Trophoblast cell (in vitro differentiated cells and primary cell): Measurements from ENCODE around the gene ZC3H18.

Experiments used
- DNase-seq, 2 donors: peaks; one replicate each; pipeline ENCODE4 v3.0.0-alpha.2; 2016
- H2AFZ ChIP-seq: 2 replicates; pipeline ENCODE4 v1.6.1; 2013; ENCODE audit warnings: low read length, moderate library complexity, mild to moderate bottlenecking; ENCODE audit not compliant: insufficient read depth, poor library complexity
- H2AK5ac ChIP-seq: 2 replicates; pipeline ENCODE4 v1.6.1; 2013; ENCODE audit warnings: mild to moderate bottlenecking, low read length
- H2BK120ac ChIP-seq: 2 replicates; pipeline ENCODE4 v1.6.1; 2013; ENCODE audit warnings: low read length, mild to moderate bottlenecking, moderate library complexity; ENCODE audit not compliant: insufficient read depth, poor library complexity
- H2BK12ac ChIP-seq: 2 replicates; pipeline ENCODE4 v1.6.1; 2013; ENCODE audit warnings: mild to moderate bottlenecking, low read length, moderate library complexity
- H2BK5ac ChIP-seq: 2 replicates; pipeline ENCODE4 v1.6.1; 2013; ENCODE audit warnings: low read length, low read depth, moderate library complexity, mild to moderate bottlenecking; ENCODE audit not compliant: poor library complexity
- H3K14ac ChIP-seq: 2 replicates; pipeline ENCODE4 v1.6.1; 2013; ENCODE audit warnings: mild to moderate bottlenecking, low read length
- H3K18ac ChIP-seq: 2 replicates; pipeline ENCODE4 v1.6.1; 2013; ENCODE audit warnings: mild to moderate bottlenecking, low read length
- H3K23ac ChIP-seq: 2 replicates; pipeline ENCODE4 v1.6.1; 2013; ENCODE audit warnings: low read length
- H3K27ac ChIP-seq: 2 replicates; pipeline ENCODE4 v1.5.1; 2013; ENCODE audit warnings: low read depth, mild to moderate bottlenecking, inconsistent platforms, low read length, moderate library complexity
- H3K27me3 ChIP-seq: 2 replicates; pipeline ENCODE4 v1.6.1; 2013; ENCODE audit warnings: inconsistent platforms, mild to moderate bottlenecking, low read length, moderate library complexity; ENCODE audit not compliant: insufficient read depth
- H3K36me3 ChIP-seq, 2 experiments: 1 replicate in 1 of 2; 2 replicates in 1 of 2; pipeline ENCODE4 v1.6.1; 2013; ENCODE audit warnings: low read length in 2 of 2, mild to moderate bottlenecking in 2 of 2, moderate library complexity in 1 of 2; ENCODE audit not compliant: insufficient read depth in 2 of 2, control insufficient read depth in 1 of 2
- H3K4ac ChIP-seq: 2 replicates; pipeline ENCODE4 v1.6.1; 2013; ENCODE audit warnings: low read depth, mild to moderate bottlenecking, low read length, moderate library complexity
- H3K4me1 ChIP-seq, 2 experiments: 1 replicate in 1 of 2; 2 replicates in 1 of 2; pipeline ENCODE4 v1.6.1; 2013; ENCODE audit warnings: low read length in 2 of 2, mild to moderate bottlenecking in 2 of 2, moderate library complexity in 1 of 2; ENCODE audit not compliant: insufficient read depth in 2 of 2, control insufficient read depth in 1 of 2
- H3K4me2 ChIP-seq: 2 replicates; pipeline ENCODE4 v1.6.1; 2013; ENCODE audit warnings: inconsistent platforms, mild to moderate bottlenecking, low read length, moderate library complexity
- H3K4me3 ChIP-seq: 2 replicates; pipeline ENCODE4 v1.5.1; 2013; ENCODE audit warnings: mild to moderate bottlenecking, low read depth, low read length, inconsistent platforms
- H3K79me1 ChIP-seq: one replicate; pipeline ENCODE4 v1.6.1; 2013; ENCODE audit warnings: low read length
- H3K79me2 ChIP-seq: 2 replicates; pipeline ENCODE4 v1.6.1; 2013; ENCODE audit warnings: low read length, mild to moderate bottlenecking; ENCODE audit not compliant: control insufficient read depth, insufficient read depth, poor library complexity
- H3K9ac ChIP-seq: 2 replicates; pipeline ENCODE4 v1.6.1; 2013; ENCODE audit warnings: mild to moderate bottlenecking, low read length
- H3K9me3 ChIP-seq: 2 replicates; pipeline ENCODE4 v1.6.1; 2013; ENCODE audit warnings: low read depth, mild to moderate bottlenecking, control low read depth, inconsistent platforms, low read length; ENCODE audit not compliant: insufficient read depth
- H4K12ac ChIP-seq: 2 replicates; pipeline ENCODE4 v1.6.1; 2013; ENCODE audit warnings: low read depth, mild to moderate bottlenecking, low read length, moderate library complexity
- H4K8ac ChIP-seq: 2 replicates; pipeline ENCODE4 v1.6.1; 2013; ENCODE audit warnings: low read depth, mild to moderate bottlenecking, low read length, moderate library complexity
- H4K91ac ChIP-seq: one replicate; pipeline ENCODE4 v1.6.1; 2013; ENCODE audit warnings: low read depth, mild to moderate bottlenecking, low read length, moderate library complexity
- WGBS: extraction: QIAGEN DNeasy Blood & Tissue Kit; methylation state at CpG from one replicate; pipeline ENCODE4 v1.1.7; 2013; ENCODE audit warnings: missing lambda C conversion rate; ENCODE audit not compliant: insufficient read length, insufficient coverage; ENCODE audit errors: extremely low coverage; 5-methylcytosine and 5-hydroxymethylcytosine counted together

The ZC3H18 gene

DNA sequence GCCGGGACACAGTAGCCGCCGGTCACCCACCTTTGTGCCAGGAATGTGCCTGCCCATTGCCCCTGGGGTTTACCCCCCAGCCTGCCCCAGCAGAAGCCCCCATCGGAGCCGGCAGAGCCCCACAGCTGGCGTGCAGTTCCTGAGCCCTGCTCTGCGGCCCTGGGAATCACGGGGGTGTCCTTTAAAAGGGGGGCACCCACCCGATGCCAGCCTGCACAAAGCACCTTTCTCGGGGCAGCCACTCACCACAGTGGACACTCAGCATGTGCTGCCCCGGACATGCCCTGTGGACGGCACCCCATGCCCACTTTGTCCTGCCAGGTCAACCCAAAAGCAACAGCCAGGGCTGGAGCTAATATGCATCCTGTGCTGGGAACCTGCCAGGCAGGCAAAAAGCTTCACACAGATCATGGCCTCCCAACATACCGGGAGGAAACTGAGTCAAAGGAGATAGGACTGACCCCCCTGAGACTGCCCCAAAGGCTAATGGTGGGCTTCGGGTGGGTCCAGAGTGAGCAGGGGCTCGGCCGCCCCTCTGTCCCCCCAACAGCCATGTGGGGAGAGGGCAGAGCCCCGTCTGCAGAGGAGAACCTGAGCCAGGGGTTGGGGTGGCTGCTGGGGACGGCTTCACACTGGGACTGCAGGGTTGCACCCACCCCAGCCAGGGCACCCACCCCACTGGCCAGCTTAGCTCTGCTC, 45.8 kb upstream of the ZC3H18 start:
- DNase-seq: no peak
- Histone ChIP-seq H3K79me2 (no peaks in the 10 kb centered on the region), H3K9me3 (peaks cover 6% of the 10 kb centered on the region), H3K14ac (no peak overlapping the region), H3K79me1 (no peaks in the 10 kb centered on the region), H3K27ac (no peak overlapping the region), H4K91ac (no peak overlapping the region), H2BK12ac (no peak overlapping the region), H3K18ac (no peak overlapping the region), H3K9ac (no peak overlapping the region), H3K4ac (no peak overlapping the region), H2BK5ac (no peak overlapping the region), H3K4me2 (no peak overlapping the region), H4K8ac (no peak overlapping the region), H2AK5ac (no peak overlapping the region), H3K4me3 (no peak overlapping the region), H2BK120ac (no peak overlapping the region), H3K4me1 (peaks cover 2 to 3% of the 10 kb centered on the region in 2 experiments), H3K23ac (no peak overlapping the region), H3K36me3 (peaks cover 4 to 11% of the 10 kb centered on the region in 2 experiments), H3K27me3 (no peaks in the 10 kb centered on the region), H4K12ac (no peak overlapping the region), H2AFZ (no peak overlapping the region)
- no CpG with 5 or more reads among the region's 18 CpGs for WGBS

DNA sequence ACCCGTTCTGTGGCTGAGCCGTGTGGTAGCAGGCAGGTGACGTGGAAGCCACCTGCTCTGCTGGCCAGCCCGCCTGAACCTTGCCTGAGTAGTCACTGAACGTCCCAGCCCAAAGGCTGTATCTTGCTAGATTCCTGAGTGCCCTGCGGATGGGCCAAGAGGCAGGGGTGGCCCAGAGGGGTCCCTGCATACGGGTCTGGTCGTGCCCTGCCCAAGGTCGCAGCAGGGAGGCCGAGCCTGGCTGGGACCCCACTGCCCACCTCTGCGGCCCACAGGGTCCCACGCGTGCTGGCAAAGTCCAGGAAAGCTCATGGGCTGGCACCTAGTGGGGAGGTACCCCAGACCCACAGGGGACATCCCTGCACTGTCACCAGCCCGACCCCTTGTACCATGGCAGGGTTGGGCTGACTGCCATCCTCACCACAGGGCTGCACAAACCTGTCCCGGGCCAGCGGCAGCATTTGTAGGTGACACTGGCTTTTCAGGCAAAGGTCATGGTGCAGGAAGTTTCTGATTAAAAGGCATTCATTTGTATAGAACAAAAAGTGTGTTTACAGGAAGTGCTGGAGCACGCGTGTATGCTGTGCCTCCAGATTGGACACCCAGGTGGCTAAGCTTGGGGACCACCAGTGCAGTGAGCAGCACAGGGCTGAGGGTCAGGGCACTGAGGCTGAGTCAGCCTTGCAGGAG, 45.1 kb upstream of the ZC3H18 start:
- Histone ChIP-seq H2BK12ac (no peak overlapping the region), H3K9me3 (peaks cover 6% of the 10 kb centered on the region), H2BK120ac (no peak overlapping the region), H3K4me3 (no peak overlapping the region), H4K8ac (no peak overlapping the region), H3K79me1 (no peaks in the 10 kb centered on the region), H3K23ac (no peak overlapping the region), H3K14ac (no peak overlapping the region), H3K4me2 (no peak overlapping the region), H3K27ac (no peak overlapping the region), H3K27me3 (no peaks in the 10 kb centered on the region), H2AK5ac (no peak overlapping the region), H3K4me1 (peaks cover 2 to 3% of the 10 kb centered on the region in 2 experiments), H3K18ac (no peak overlapping the region), H2BK5ac (no peak overlapping the region), H3K9ac (no peak overlapping the region), H3K79me2 (no peaks in the 10 kb centered on the region), H4K12ac (no peak overlapping the region), H3K4ac (no peak overlapping the region), H4K91ac (no peak overlapping the region), H3K36me3 (peaks cover 6 to 14% of the 10 kb centered on the region in 2 experiments), H2AFZ (no peak overlapping the region)
- no CpG with 5 or more reads among the region's 18 CpGs for WGBS
- DNase-seq: no peak

DNA sequence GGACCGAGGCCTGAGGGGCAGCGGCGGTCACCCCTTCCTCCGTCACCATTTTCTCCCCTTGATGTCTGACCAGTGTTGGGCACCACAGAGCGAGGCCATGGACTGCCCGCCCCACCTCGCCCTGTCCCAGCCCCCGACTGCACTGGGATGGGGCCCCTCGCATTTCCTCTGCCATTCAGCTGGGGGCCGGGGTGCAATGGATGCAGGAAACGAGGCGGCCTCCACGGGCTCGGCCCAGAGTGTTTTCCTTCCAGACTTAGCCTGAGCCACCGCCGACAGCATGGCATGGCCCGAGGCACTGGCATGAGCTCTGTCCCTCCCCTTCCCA, 44.6 kb upstream of the ZC3H18 start:
- Histone ChIP-seq H4K12ac (no peak overlapping the region), H3K14ac (no peak overlapping the region), H4K8ac (no peak overlapping the region), H2BK5ac (no peak overlapping the region), H3K18ac (no peak overlapping the region), H2AFZ (no peak overlapping the region), H3K27me3 (no peaks in the 10 kb centered on the region), H3K4me2 (no peak overlapping the region), H3K4me1 (peaks cover 2 to 3% of the 10 kb centered on the region in 2 experiments), H3K23ac (no peak overlapping the region), H2BK120ac (no peak overlapping the region), H3K79me1 (no peaks in the 10 kb centered on the region), H3K9me3 (peaks cover 6% of the 10 kb centered on the region), H3K4ac (no peak overlapping the region), H4K91ac (no peak overlapping the region), H2AK5ac (no peak overlapping the region), H3K27ac (no peak overlapping the region), H3K36me3 (peaks cover 11 to 15% of the 10 kb centered on the region in 2 experiments), H3K79me2 (no peaks in the 10 kb centered on the region), H2BK12ac (no peak overlapping the region), H3K9ac (no peak overlapping the region), H3K4me3 (no peak overlapping the region)
- no peak for DNase-seq
- WGBS: no CpG with 5 or more reads among the region's 17 CpGs

DNA sequence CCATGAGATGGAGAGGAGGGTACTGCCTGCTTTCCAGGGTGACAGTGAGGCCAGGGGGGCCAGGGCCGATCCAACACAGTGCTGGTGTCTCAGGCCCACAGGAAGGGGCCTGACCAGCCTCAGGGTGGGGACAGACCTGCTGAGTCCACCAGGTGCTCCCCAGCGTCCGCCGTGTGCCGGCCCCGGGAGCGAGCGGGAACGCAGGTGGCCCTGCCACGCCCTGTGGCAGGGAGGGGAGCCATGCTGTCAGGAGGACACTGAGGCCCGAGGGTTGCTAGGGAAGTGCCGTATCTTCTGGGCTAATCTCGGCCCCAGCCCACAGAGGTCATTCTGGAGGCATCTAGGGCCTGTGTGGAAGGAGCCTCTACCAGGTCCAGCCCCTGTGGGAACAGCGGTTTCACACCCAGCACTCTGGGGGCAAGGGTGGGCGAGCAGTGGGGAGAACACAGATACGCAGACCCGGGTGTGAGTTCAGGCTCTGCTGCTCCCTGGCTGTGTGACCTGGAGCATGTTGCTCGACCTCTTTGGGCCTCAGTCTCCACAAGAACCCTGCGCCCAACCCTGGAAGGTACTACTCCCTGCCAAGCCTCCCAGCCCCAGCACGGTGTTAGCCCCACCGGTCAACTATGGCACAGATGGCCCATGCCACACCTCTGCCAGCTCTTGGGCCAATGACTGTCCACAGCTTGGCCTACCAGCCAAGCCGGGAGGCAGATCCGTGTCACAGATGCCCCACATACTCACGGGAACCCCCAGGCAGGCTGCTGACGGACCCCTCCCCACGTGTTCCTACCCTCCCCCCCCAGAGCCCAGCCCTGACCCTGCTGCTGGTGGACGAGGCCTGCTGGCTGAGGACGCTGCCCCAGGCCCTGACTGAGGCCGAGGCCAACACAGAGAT, 43.9 kb upstream of the ZC3H18 start:
- H4K8ac ChIP-seq: no peak overlapping the region
- no peak overlapping the region for H3K4me3 ChIP-seq
- H3K23ac ChIP-seq: no peak overlapping the region
- H2AK5ac ChIP-seq: no peak overlapping the region
- no peak for DNase-seq
- no peak overlapping the region for H3K18ac ChIP-seq
- no peak overlapping the region for H4K12ac ChIP-seq
- peaks cover 2 to 3% of the 10 kb centered on the region in 2 experiments for H3K4me1 ChIP-seq
- H3K9me3 ChIP-seq: peaks cover 6% of the 10 kb centered on the region
- H2BK120ac ChIP-seq: no peak overlapping the region
- H3K36me3 ChIP-seq: peaks cover 12 to 15% of the 10 kb centered on the region in 2 experiments
- H2AFZ ChIP-seq: no peak overlapping the region
- H3K14ac ChIP-seq: no peak overlapping the region
- H2BK12ac ChIP-seq: no peak overlapping the region
- no peak overlapping the region for H4K91ac ChIP-seq
- H3K4ac ChIP-seq: no peak overlapping the region
- H3K4me2 ChIP-seq: no peak overlapping the region
- H3K27me3 ChIP-seq: no peaks in the 10 kb centered on the region
- H3K27ac ChIP-seq: no peak overlapping the region
- H3K79me1 ChIP-seq: no peaks in the 10 kb centered on the region
- H3K9ac ChIP-seq: no peak overlapping the region
- H2BK5ac ChIP-seq: no peak overlapping the region
- H3K79me2 ChIP-seq: no peaks in the 10 kb centered on the region
- no CpG with 5 or more reads among the region's 29 CpGs for WGBS
